NT2/D1 (cell line): ENCODE results near the gene SCUBE2.

Experiments used
- SUZ12 ChIP-seq: IDR thresholded peaks from 2 replicates; pipeline ENCODE4 v1.6.1; 2011; ENCODE audit not compliant: insufficient read length, insufficient read depth; ENCODE audit errors: extremely low read depth
- YY1 ChIP-seq: IDR thresholded peaks from 2 replicates; pipeline ENCODE4 v1.6.1; 2011; ENCODE audit not compliant: insufficient read length, insufficient read depth
- ZNF274 ChIP-seq: IDR thresholded peaks from 2 replicates; pipeline ENCODE4 v1.6.1; 2011; ENCODE audit warnings: mild to moderate bottlenecking, low read depth, low read length

DNA sequence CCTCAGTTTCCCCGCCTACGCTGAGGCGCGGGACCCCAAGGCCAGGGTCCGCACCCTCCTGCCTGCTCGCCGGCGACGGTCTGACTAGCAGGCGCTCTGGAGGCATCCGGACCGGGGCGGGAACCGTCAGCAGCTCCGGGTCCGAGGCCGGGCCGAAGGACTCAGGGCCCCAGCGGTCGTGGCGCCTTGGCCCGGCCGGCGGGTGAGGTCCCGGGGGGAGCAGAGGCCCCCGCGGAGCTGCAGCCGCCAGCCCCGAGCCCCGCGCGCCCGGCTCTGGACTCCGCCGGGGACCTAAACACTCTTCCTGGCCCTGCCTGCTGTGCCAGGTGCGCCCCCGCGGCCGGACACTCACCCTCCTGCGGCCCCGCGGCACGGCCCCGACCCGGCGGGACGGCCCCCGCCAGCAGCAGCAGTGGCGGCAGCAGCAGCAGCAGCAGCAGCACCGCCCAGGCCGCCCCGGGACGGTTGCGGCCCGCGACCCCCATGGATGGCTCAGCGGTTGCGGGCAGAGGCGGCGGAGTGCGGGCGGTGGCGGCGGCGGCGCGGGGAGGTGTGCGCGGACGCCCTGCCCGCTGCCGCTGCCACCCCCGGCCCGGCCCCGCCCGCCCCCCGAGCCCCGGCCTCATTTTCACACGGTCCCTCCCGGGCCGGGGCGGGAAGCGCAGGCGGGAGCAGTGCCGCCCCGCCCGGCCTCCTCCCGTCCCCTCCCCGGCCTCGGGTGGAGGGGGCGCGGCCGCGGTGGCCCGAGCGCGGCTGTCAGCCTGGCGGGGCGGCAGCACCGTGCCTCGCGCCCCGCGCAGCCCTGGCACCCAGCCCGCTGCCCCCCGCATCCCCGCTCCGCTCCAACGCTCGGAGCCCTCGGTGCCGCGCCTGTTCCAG, at the start of gene SCUBE2:
- TF ChIP-seq YY1 (no peak), ZNF274 (no peak), SUZ12 (no peak)
